ENCODE measurements around the gene GTPBP1. TPM values are rescaled to one million over a fixed set of nuclear protein-coding genes. Genes with fewer than 3 reads are reported as not detected.
A peak's percentile ranks its signal among the peaks of the same experiment; 100 is the strongest.

Gene GTPBP1
- total RNA-seq, 1 donor from 2014 or later, result 44.5 TPM

DNA sequence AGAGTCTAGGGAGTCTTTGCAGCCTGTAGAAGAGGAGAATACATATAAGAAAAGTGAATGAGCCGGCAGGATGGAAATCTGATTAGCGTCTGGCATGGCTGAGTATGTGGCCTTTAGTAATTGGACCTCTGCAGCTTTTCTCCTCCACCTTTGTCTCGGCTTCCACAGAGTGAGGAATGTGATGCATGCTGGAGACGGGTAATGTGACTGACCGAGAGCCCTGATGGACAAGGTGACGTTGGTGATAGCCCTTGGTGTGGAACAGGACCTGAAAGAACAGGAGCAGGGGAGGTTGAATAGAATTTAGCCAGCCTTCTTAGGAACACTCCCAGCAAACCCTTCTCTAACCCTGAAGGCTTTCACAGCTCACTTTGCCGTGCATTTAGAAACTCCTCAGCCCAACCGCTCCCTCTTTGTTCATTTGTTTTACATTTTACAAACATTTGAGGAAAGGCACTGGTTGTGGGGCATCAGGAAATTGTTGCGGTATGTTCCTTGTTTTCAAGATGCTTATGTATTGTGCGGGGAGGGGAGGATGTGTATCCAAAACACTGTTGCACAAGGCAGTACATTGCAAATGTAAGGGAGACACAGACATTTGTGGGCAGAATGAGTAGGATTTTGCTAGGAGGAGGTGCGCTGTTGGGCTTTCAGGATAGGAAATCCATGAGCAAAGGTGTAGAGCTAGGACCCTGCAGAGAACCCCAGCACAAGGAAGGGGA is 6.9 kb downstream of the GTPBP1 start:
- Mint-ChIP-seq H3K27me3 (ENCODE audit: unreplicated experiment) (peaks cover 14% of the 10 kb centered on the region), H3K9me3 (ENCODE audit: unreplicated experiment) (no peaks in the 10 kb centered on the region), H3K36me3 (ENCODE audit: low read depth, unreplicated experiment) (peaks cover 23% of the 10 kb centered on the region), H3K27ac (ENCODE audit: unreplicated experiment) (peak overlapping the region; percentile 87), H3K4me1 (ENCODE audit: unreplicated experiment) (peaks cover 72% of the 10 kb centered on the region), H3K4me3 (ENCODE audit: unreplicated experiment) (peak overlapping the region; percentile 75)
- no peak for DNase-seq (ENCODE audit: low spot score)
- TF ChIP-seq, protein P1, sequence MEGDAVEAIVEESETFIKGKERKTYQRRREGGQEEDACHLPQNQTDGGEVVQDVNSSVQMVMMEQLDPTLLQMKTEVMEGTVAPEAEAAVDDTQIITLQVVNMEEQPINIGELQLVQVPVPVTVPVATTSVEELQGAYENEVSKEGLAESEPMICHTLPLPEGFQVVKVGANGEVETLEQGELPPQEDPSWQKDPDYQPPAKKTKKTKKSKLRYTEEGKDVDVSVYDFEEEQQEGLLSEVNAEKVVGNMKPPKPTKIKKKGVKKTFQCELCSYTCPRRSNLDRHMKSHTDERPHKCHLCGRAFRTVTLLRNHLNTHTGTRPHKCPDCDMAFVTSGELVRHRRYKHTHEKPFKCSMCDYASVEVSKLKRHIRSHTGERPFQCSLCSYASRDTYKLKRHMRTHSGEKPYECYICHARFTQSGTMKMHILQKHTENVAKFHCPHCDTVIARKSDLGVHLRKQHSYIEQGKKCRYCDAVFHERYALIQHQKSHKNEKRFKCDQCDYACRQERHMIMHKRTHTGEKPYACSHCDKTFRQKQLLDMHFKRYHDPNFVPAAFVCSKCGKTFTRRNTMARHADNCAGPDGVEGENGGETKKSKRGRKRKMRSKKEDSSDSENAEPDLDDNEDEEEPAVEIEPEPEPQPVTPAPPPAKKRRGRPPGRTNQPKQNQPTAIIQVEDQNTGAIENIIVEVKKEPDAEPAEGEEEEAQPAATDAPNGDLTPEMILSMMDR (IDR thresholded peaks at IDR 0.05; ENCODE audit: unreplicated experiment), result no peak

DNA sequence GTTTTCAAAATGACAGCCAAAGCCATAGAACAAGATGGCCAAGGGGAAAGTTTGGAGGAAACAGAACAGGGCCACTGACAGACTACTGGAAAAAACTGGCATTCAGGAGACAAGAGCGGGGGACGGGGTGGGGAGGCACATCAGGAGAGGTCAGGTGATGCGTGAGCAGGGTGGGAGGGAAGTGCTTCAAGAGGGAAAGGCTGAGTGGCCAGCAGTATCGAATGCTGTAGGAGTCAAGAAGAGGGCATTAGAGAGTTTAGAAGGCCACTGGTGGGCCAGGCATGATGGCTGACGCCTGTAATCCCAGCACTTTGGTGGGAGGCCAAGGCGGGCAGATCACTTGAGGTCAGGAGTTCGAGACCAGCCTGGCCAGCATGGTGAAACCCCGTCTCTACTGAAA is 8.2 kb downstream of the GTPBP1 start:
- Mint-ChIP-seq H3K9me3 (ENCODE audit: unreplicated experiment) (no peaks in the 10 kb centered on the region), H3K4me1 (ENCODE audit: unreplicated experiment) (peaks cover 65% of the 10 kb centered on the region), H3K4me3 (ENCODE audit: unreplicated experiment) (peak overlapping the region; percentile 35), H3K27me3 (ENCODE audit: unreplicated experiment) (peaks cover 14% of the 10 kb centered on the region), H3K36me3 (ENCODE audit: low read depth, unreplicated experiment) (peaks cover 26% of the 10 kb centered on the region), H3K27ac (ENCODE audit: unreplicated experiment) (peak overlapping the region; percentile 87)
- no peak for DNase-seq (ENCODE audit: low spot score)
- TF ChIP-seq, protein P1 (IDR thresholded peaks at IDR 0.05; ENCODE audit: unreplicated experiment), result no peak

DNA sequence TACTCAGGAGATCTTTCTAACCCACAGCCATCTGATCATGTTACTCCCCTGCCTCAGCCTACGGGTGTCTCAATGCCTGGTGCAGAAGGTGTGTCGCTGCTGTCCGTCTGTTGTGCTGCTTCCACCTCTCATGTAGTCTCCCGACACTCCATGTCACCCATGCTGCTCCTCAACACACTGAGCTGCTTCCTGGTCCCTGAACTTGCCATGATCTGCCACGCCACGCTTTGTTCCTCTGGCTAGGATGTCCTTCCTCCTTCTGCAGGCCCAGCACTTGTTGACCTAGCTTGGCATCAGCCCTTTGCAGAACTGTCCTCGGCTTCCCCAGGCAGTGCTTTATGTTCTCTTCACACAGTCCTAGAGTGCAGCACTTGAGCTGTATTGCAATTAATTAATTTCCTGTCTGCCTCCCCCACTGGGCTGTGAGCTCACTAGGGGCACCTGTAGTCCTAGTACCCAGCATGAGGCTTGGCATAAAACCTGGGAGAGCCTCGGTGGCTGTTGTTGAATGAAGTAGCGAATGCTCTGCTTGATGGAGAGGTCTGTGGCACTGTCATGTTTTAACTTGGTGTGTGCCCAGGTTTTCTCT is 9.5 kb downstream of the GTPBP1 start:
- Mint-ChIP-seq H3K27me3 (ENCODE audit: unreplicated experiment) (peaks cover 14% of the 10 kb centered on the region), H3K27ac (ENCODE audit: unreplicated experiment) (no peak overlapping the region), H3K4me3 (ENCODE audit: unreplicated experiment) (no peak overlapping the region), H3K9me3 (ENCODE audit: unreplicated experiment) (no peaks in the 10 kb centered on the region), H3K4me1 (ENCODE audit: unreplicated experiment) (peaks cover 56% of the 10 kb centered on the region), H3K36me3 (ENCODE audit: low read depth, unreplicated experiment) (peaks cover 26% of the 10 kb centered on the region)
- DNase-seq (ENCODE audit: low spot score), result no peak
- TF ChIP-seq, protein P1 (IDR thresholded peaks at IDR 0.05; ENCODE audit: unreplicated experiment), result no peak

DNA sequence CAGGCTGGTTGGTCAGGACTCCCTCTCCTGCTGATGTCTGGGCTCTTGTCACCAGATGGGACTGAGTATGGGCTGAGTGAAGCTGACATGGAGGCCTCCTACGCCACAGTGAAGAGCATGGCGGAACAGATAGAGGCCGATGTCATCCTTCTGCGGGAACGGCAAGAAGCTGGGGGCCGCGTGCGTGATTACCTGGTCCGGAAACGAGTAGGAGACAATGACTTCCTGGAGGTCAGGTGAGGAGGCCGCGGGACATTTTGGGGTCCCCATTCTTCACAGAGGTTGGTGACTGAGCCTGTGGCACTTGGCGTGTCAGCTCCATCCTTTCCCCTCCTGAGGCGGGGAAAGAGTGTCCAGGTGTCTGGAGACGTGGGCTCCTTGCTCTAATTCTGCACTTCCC is 10.1 kb downstream of the GTPBP1 start:
- peaks cover 14% of the 10 kb centered on the region for H3K27me3 Mint-ChIP-seq (ENCODE audit: unreplicated experiment)
- H3K27ac Mint-ChIP-seq (ENCODE audit: unreplicated experiment), result no peak overlapping the region
- no peak for DNase-seq (ENCODE audit: low spot score)
- H3K4me3 Mint-ChIP-seq (ENCODE audit: unreplicated experiment), result no peak overlapping the region
- H3K4me1 Mint-ChIP-seq (ENCODE audit: unreplicated experiment), result peaks cover 51% of the 10 kb centered on the region
- H3K9me3 Mint-ChIP-seq (ENCODE audit: unreplicated experiment), result no peaks in the 10 kb centered on the region
- TF ChIP-seq, protein P1 (IDR thresholded peaks at IDR 0.05; ENCODE audit: unreplicated experiment), result no peak
- peaks cover 24% of the 10 kb centered on the region for H3K36me3 Mint-ChIP-seq (ENCODE audit: low read depth, unreplicated experiment)

DNA sequence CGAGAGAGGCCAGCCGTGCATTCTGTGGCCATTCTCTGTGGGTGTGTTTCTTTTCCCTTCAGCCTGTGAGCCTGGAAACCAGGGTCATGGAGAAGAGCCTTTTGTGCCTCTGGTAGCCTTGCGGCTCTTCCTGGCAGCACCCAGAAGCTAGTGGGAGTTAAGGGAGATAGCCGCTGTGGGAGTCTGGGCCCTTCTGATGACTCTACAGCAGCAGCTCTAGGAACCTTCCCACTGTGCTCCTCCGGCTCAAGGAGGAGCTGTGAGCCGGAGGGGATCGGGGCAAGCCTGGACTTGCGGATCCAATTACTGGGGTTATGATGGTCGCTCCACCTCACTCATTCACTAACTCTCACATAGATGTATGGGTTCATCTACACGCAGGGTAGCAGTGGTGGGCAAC is 10.5 kb downstream of the GTPBP1 start:
- DNase-seq (ENCODE audit: low spot score), result no peak
- no peak overlapping the region for H3K27ac Mint-ChIP-seq (ENCODE audit: unreplicated experiment)
- no peaks in the 10 kb centered on the region for H3K9me3 Mint-ChIP-seq (ENCODE audit: unreplicated experiment)
- H3K4me1 Mint-ChIP-seq (ENCODE audit: unreplicated experiment), result peaks cover 51% of the 10 kb centered on the region
- TF ChIP-seq, protein P1 (IDR thresholded peaks at IDR 0.05; ENCODE audit: unreplicated experiment), result no peak
- peak overlapping the region; percentile 57 for H3K4me3 Mint-ChIP-seq (ENCODE audit: unreplicated experiment)
- peaks cover 21% of the 10 kb centered on the region for H3K36me3 Mint-ChIP-seq (ENCODE audit: low read depth, unreplicated experiment)
- H3K27me3 Mint-ChIP-seq (ENCODE audit: unreplicated experiment), result peaks cover 14% of the 10 kb centered on the region

Data from endothelial cell (in vitro differentiated cells).